HG03066 (cell line): ENCODE data around the gene PBX4.

Source experiments
- ATAC-seq: cut with Tn5 transposase; IDR thresholded peaks from one replicate; pipeline ENCODE4 v1.9.1; 2021; ENCODE audit warnings: low read depth; ENCODE audit not compliant: unreplicated experiment

Gene PBX4

GRCh38 chr19:19542507-19542906 is 76.0 kb downstream of the PBX4 start:
- ATAC-seq, result no peak

GRCh38 chr19:19541616-19542015 is 76.9 kb downstream of the PBX4 start:
- ATAC-seq, result no peak

GRCh38 chr19:19540715-19541515 is 77.6 kb downstream of the PBX4 start:
- no peak for ATAC-seq

GRCh38 chr19:19540064-19540714 is 78.3 kb downstream of the PBX4 start:
- no peak for ATAC-seq

GRCh38 chr19:19539698-19540063 is 78.8 kb downstream of the PBX4 start:
- no peak for ATAC-seq

- ATAC-seq, result no peak
Observed at GRCh38 chr19:19538785-19539166, 79.7 kb downstream of the PBX4 start.

- no peak for ATAC-seq
Observed at GRCh38 chr19:19538061-19538784, 80.3 kb downstream of the PBX4 start, which contains the start of gene CILP2. Gene CILP2 (plus strand): TSS chr19:19538265. CDS start chr19:19538350, 85 bp downstream.

GRCh38 chr19:19537075-19538048 is 81.1 kb downstream of the PBX4 start:
- ATAC-seq, result no peak

GRCh38 chr19:19535311-19536191 is 82.9 kb downstream of the PBX4 start:
- no peak for ATAC-seq

- ATAC-seq, result no peak
Observed at GRCh38 chr19:19534556-19535265, 83.8 kb downstream of the PBX4 start.

- ATAC-seq, result no peak
Observed at GRCh38 chr19:19533841-19534240, 84.6 kb downstream of the PBX4 start.

GRCh38 chr19:19532806-19533701 is 85.4 kb downstream of the PBX4 start:
- ATAC-seq, result no peak

- ATAC-seq, result no peak
Observed at GRCh38 chr19:19531951-19532805, 86.3 kb downstream of the PBX4 start.

GRCh38 chr19:19530889-19531288 is 87.6 kb downstream of the PBX4 start:
- ATAC-seq, result no peak

GRCh38 chr19:19530423-19530804 is 88.1 kb downstream of the PBX4 start:
- no peak for ATAC-seq

- no peak for ATAC-seq
Observed at GRCh38 chr19:19529783-19530422, 88.6 kb downstream of the PBX4 start.
